GM19351 (cell line): ENCODE data around the gene ABHD16A.
"Not testable (repeated sequence)": the region's sequence is repeated elsewhere in the genome, so short reads cannot be mapped to it uniquely, and the experiment has no call there.

Experiments used
- ATAC-seq: cut with Tn5 transposase; IDR thresholded peaks from one replicate; pipeline ENCODE4 v1.9.1; 2021; ENCODE audit warnings: mild to moderate bottlenecking, moderate library complexity; ENCODE audit not compliant: unreplicated experiment

ABHD16A gene

DNA sequence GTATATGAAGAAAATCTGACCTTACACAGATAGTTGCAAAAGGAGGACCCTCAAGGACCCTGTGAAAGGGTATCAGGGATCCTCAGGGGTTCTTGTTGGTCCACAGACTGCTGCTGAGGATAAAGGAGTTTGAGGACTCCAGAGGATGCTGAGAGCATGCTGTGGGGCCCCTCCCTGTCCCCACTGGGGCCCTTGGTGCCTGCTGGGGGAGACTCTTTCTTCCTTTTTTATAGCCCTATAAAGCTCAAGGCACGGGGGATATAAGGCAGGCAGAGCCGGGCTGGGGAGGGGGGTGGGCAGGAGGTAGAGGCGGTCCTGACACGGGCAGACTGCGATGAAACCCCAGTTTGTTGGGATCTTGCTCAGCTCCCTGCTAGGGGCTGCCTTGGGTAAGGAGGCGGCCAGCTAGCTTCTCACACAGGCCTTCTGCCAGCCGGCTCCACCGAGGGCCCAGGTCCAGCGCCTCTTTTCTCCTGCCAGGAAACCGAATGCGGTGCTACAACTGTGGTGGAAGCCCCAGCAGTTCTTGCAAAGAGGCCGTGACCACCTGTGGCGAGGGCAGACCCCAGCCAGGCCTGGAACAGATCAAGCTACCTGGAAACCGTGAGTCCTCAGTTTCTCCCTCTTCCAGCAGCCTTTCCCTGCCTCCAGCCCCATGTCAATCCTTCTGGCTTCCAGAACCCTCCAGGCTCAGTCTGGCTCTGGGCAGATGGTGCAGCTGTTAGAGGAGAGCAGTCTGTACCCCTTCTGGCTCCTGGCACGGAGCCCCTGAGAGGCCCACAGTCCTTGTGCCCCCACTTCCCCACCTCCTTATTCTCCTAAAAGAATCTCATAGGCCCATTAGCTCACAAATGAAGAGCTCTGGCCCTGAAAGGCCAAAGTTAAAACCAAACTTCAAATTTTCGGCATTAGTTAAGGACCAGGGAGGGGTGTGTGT, 12.2 kb upstream of the ABHD16A start, which contains the start of gene LY6G6D:
TSS of gene LY6G6D (plus strand) at position 327 of the 937 bp plus-strand sequence. CDS start at position 335, 8 bp downstream.
- ATAC-seq: no peak

DNA sequence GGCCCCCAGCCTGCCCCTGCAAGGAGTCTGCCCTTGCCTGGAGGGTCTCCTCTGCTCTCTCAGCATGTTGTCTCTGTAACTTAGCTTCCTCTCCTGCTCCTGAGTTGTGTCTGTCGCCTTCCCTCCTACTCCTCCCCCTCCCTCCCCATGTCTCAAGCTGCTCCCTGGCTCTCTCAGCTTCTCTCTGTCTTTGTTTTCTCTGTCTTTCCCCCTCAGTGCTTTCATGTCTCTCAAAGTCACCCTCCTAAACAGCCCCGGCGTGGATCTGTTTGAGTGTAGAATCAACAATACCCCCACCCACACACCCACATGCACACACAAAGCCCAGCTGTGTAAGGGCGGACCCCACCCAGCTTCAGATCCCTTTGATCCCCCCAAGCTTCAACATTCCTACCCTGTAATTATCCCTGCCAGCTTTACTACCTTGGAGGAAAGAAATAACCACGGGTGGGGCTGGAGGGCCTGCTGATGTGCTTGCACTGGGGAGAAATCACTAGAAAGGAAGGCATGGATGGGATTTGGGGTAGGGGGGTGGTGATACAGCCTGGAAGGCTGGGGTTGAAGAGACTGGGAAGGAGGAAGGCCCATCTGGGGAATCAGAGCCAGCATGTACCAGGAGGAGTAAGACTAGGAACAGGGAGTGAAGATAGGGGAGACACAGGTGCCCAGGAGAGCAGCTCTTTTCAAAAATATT, 11.0 kb upstream of the ABHD16A start:
- ATAC-seq: no peak

DNA sequence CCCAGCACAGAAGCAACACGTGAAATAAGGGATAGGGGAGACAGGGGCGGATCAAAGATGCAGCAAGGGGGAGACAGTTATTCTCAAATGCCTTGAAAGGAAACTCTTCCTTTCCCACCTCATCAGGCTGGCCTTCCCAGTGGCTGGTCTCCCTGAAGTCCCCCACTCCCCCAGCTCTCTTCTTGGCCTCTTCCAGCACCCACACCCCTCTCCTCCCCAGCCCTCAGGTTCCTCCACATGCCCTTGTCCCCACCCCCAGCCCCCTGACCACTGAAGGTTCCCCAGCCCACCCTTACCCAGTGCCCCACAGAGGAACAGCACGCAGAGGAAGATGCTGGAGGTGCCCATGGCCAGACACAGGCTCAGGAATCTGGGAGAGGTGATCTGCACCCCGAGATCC, 10.3 kb upstream of the ABHD16A start:
- no peak for ATAC-seq

DNA sequence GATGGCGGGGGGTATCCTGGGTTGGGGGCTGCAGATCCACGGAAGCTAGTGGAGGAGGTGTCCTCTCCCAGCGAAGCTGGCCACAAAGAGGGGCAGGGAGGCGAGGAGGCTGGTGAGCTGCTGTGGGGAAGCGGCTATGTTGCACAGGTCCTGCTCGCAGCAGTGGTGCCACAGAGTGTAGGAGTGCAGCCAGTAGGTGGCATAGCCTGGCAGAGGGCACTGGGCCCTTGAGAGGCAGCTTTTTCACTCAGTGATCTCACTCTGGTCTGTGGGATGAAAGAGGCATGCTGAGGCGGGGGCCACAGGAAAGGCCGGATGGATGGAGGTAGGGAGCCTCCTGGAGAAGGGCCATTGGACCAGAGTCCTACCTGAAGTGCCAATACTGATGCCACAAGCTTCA, 9.2 kb upstream of the ABHD16A start:
- no peak for ATAC-seq

DNA sequence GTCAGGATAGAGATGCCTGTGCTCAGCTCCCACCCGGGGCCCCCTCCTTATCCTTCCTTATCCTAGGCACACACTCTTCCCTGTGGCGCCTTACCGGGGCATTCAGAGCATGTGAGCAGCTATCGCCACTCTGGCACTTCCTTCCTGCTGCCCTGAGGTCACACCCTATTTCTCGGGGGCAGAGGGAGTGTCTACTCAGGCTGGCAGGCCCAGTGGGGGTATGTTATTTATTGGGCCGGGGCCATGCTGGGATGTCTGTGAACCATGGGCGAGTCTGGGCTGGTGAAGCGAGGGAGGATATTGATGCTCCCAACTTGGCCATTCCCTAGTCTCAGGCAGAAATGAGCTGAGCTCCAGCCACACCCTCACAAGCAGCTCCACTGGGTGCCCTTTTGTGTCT, 8.1 kb upstream of the ABHD16A start:
- ATAC-seq: no peak

DNA sequence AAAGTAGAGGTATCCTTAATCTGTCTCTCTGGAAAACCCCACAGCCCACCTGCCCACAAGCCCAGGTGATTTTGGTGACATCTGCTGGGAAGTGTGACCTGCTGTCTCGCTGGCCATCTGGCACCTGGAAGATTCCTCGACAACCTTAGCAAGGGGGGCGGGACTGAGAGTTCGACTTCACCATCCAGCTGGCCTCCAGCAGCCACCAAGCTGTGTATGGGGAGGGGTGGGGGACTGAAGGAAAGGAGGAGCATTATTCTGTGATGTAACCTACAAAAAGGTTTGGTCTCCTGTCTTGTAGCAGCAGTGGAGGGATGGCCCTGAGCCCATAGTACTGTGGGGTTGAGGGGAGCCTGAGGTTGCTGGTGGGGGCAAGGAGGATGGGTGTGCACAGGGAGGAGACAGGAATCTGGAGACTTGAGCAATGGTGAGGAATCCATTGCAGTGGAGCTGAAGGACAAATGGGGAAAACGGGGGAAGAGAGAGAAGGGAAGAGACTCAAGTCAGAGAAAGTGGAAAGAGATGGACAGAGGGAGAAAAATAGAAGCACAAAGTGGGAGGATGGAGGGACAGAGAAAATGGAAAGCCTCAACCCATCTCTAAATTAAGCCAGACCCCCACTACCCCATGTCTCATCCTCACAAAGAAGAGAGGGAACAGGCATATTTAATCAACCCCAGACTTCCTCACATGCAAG, 7.5 kb upstream of the ABHD16A start:
- ATAC-seq: no peak

DNA sequence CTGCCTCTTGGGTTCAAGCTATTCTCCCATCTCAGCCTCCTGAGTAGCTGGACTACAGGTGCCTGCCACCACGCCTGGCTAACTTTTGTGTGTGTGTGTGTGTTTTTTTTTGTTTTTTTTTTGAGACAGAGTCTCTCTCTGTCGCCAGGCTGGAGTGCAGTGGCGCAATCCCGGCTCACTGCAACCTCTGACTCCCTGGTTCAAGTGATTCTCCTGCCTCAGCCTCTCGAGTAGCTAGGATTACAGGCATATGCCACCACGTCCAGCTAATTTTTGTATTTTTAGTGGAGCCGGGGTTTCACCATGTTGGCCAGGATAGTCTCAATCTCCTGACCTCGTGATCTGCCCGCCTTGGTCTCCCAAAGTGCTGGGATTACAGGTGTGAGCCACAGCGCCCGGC, 6.0 kb upstream of the ABHD16A start:
- not testable (repeated sequence) for ATAC-seq

DNA sequence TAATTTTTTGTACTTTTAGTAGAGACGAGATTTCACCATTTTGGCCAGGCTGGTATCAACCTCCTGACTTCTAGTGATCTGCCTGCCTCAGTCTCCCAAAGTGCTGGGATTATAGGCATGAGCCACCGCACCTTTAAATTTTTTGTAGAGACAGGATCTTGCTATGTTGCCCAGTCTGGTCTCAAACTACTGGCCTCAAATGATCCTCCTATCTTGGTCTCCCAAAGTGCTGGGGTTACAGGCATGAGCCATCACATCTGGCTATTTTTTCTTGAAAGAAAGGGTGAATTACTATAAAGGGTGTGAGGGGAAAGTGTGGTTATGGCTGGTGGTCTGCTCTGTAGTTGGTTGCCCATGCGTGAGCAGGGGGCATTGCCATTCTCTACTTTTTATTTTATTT, 5.1 kb upstream of the ABHD16A start:
- no peak for ATAC-seq

DNA sequence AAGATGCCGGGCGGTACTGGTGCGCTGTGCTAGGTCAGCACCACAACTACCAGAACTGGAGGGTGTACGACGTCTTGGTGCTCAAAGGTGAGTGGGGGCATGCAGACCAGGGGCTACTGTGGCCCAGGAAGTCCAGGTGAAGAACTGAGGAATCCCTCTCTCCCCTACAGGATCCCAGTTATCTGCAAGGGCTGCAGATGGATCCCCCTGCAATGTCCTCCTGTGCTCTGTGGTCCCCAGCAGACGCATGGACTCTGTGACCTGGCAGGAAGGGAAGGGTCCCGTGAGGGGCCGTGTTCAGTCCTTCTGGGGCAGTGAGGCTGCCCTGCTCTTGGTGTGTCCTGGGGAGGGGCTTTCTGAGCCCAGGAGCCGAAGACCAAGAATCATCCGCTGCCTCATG, 4.6 kb upstream of the ABHD16A start:
- no peak for ATAC-seq

DNA sequence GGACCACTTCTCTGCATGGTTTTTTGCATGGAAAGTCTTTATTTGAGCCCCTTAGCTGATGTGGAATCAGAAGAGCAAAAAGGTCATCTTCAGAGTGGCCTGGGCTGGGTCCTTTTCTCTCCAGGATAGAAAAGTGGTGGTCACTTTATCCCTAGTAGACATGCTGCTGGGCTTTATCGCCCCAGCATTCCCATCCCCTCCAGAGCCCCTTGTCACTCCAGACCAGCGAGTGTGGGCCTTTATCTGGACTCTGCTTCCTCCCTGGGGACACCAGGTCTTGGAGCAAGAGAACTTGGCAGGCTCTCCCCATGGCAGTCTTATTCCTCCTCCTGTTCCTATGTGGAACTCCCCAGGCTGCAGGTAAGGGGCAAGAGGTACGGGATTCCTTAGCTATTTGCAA, 3.5 kb upstream of the ABHD16A start, which contains the start of gene LY6G6F:
TSS of gene LY6G6F (plus strand) at position 268 of the 400 bp plus-strand sequence. CDS start at position 309, 41 bp downstream.
- ATAC-seq: no peak

DNA sequence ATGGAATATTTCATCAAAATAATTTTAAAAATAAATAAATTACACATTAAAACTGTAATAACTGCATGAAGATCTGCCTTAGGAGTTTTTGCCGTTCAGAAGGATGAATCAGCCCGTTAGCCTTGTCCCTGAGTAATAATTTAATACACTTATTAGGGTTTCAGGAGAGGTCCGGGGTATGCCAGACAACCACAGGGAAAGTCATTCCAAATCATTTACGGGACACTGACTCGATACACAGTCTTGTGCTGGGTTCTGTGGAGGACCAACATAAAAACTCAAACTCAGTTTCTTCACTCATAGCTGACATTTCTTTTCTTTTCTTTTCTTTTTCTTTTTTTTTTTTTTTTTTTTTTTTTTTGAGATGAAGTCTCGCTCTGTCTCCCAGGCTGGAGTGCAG, 2.8 kb upstream of the ABHD16A start:
- ATAC-seq: no peak

DNA sequence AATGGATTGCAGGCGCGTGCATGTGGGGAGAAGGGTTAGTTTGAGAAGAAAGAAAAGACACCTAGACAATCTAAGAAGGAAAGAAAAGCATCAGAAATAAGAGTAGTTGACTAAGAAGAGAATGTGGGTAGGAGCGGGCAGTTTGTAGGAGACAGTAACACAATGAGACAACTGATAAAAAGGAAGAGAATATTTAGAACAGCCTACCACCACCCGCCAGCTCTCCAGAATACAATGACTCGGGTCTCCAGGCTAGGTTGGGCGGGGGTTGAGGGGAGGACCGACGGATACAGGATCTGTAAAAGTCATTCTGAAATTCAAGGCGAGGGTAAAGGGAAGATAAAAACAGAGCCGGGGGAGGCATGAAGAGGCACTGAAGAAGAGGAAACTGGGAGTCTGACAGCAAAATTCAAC, 712 bp downstream of the ABHD16A start:
- ATAC-seq: no peak

DNA sequence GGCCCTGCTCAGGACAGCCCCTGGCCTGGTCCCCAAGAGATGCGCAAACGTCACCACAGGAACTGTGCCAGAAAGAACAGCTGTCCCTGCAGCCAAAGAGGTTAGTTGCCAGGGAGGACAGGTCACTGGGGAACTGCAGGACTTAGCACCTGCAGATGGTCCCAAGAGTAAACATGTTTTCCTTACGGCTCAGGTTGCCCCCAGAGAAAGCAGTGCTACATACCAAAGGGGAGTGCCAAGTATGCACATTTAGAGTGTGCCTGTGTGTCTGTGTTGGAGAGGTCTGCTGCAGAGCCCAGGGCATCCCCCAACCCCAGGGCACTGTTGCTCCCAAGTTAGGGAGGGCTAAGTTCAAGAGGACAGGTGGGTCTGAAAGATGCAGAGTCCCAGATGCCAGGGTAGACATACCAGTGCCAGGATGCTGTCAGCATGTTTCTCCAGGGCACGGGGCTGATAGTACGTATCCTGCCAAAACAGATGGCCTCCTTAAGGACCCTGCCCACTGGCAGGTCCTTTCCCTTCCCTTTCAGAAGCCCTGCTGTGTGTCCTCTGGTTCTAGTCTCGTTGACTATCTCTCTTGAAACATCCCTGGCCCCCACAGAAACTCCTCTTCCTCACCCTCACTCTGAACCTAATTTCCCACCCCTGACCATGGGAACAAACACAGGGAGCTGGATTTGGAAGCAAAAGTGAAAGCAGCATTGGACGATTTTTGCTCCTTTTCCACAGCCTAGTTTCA, 1.3 kb downstream of the ABHD16A start:
- ATAC-seq: no peak

DNA sequence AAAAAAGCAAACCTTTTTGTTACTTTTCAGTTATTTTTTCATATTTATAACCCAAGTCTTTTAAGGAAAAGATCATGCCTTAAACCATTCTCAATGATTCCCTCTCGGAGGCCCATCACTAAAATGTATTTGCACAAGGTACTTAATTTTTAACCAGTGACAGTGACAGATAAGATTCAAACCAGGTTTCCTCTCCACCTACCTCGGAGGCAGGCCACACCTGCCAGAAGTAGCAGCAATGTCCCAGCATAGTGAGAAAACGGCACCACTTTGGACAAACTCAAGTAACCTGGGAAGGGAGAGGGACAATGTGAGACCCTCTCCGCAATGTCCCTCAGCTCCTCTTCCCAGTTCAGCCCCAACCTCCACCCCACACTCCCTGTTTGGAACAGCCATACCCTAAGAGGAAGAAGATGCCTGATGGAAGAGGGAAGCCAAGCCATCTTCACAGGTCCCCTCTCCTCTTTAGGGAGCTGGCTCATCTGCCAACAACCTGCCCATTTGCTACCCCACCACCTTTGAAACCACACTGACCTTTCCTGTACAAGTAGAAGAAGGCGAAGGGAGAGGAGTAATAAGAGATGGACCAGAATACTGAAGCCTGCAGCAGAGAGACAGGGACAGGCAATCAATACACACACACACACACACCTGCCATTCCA, 2.3 kb downstream of the ABHD16A start:
- ATAC-seq: no peak

DNA sequence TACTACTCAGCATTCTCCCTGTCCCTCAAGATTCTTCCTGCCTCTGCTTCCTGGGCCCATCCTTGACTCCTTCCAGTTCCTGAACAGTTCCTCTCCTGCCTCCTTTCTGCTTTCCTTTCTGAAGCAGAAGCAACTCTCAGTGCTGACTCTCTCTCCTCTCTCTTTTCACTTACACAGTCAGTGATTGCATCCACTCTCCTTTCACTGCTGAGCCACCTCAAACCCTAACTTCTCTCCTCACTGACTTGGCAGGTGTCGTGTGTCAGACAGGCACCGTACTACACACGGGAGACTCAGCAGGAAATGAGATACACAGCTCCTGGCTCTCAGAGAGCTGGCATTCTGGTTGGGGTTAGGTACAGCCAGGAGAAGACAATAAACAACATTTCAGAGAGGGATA, 5.6 kb downstream of the ABHD16A start:
- ATAC-seq: no peak

DNA sequence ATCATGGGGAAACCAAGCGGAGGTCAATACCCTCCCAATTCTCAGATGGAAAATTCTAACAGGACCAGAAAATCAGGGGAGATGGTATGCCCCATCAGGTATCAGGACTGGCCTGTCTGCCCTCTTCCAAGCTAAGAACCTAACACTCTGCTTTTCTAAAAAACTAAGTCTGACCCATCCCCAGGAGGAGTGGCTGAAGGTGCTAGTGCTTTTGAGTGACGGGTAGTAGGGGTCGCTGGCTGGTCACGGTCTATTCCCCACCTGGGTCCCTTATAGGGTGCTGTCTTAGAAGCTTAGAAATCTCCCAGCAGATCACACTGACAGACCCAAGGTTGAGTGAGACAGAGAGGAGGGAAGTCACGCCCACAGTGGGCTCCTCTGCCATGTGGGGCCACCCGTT, 9.6 kb downstream of the ABHD16A start:
- no peak for ATAC-seq

DNA sequence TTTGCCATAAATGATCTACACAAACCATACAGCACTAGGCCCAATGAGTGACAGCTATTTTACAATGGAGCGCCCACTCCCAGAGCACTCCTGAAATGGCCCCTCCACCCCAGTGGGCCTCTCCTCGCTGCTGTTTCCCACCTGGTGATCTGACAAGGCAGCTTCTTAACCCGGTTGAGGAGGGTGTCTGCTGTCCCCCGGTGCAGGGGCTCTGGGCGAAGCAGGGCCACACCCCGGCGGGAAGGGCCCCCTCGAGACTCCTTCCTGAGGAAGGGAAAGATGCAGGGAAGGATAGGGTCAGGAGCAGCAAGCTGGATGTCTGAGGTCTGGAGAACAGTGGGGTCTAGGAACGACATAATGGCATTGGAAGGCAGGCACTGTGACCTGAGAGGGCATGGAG, 10.2 kb downstream of the ABHD16A start:
- ATAC-seq: no peak

DNA sequence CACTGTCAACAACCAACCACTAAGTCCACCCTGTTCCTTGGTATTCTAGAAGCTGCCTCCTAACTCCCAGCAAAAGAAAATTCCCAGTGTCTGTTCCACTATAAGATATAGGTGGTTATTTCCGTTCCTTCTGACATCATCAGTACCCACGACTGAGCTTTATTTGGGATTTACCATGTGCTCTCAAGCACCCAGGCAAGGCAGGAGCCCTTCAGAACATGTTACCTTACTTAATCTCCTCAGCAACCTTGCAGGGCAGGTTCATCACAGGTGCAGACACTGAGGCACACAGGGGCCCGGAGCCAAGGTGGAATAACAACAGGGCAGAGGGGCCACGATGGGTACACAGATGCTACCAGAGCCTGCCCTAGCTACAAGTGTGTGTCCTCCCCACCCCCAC, 10.8 kb downstream of the ABHD16A start:
- no peak for ATAC-seq

DNA sequence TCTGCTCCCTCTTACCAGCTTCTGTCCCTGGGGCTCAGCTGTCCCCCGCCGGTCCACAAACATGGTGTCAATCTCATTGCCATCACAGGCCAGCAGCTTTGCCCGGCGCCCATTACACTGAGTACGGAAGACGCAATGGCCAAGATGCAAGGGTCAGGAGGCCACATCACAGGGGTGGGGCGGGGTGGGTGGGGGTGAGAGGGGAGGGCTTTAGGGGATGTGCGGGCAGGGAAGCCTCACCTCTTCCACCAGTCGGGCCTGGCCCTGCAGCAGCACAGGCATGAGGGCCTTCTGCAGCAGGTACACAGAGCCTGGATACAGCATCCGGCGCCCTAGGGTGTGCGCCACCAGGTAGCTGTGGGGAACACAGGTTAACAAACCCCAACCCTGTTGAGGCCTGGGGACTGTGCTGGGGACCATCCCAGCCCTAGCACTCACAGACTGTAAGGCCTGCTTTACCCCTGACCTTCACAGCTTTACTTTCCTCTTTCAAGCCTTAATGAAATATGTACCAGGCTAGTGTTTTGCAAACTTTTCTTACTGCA, 11.5 kb downstream of the ABHD16A start:
- no peak for ATAC-seq

DNA sequence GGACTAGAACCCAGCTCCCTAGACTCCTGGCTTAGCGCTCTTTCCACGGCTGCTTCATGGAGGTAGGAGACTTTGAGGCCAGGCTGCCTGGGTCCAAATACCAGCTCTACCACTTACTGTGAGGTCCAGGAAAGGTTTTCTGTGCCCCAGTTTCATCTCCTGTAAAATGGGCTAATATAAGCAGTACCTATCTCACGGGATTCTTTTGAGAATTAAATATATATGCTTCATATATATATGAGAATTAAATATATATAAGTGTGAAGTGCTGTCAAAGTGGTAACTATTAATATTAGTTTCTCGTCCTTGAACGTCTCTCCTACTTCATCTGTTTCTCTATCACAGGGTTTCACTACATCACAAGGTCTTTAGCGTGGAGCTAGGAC, 12.1 kb downstream of the ABHD16A start:
- ATAC-seq: no peak
